Measurements from ENCODE around the gene ADGRF5.
"Not testable (repeated sequence)": the region's sequence is repeated elsewhere in the genome, so short reads cannot be mapped to it uniquely, and the experiment has no call there.

Gene ADGRF5

DNA sequence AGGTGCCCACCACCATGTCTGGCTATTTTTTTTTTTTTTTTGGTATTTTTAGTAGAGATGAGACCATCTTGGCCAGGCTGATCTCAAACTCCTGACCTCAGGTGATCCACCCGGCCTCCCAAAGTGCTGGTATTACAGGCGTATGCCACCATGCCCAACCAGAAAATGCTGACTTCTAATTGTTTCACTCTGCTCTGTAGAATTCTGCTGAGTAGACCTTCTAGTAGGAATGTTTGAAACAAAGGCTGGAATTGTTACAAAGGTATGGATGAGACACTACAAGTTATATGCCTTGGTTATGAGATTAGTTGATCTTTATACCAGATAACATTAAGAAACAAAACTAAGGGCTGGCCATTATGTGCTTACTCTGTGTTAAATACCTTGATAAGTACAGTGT lies 83.7 kb downstream of the ADGRF5 start:
- Histone ChIP-seq H2AFZ (ENCODE audit: low read depth) (no peak overlapping the region), H3K27ac (no peak overlapping the region), H3K4me2 (no peak overlapping the region), H3K4me3 (IDR thresholded peaks at IDR 0.05; ENCODE audit: insufficient read depth, low read depth, low read length) (no peak overlapping the region), H4K20me1 (ENCODE audit: insufficient read depth) (no peaks in the 10 kb centered on the region), H3K27me3 (ENCODE audit: insufficient read depth, low read depth) (no peaks in the 10 kb centered on the region), H3K4me1 (ENCODE audit: low read depth, poor library complexity, severe bottlenecking) (no peaks in the 10 kb centered on the region), H3K36me3 (ENCODE audit: insufficient read depth) (no peaks in the 10 kb centered on the region), H3K79me2 (ENCODE audit: insufficient read depth, low read depth) (no peaks in the 10 kb centered on the region), H3K9ac (no peak overlapping the region)
- no peak for TF ChIP-seq CTCF (conservative IDR thresholded peaks at IDR 0.05; ENCODE audit: low read depth, low read length)

GRCh38 chr6:46834991-46835390 lies 86.7 kb downstream of the ADGRF5 start:
- not testable (repeated sequence) for H2AFZ ChIP-seq (ENCODE audit: low read depth); H3K4me2 ChIP-seq; H3K27me3 ChIP-seq (ENCODE audit: insufficient read depth, low read depth); H3K9ac ChIP-seq; H3K27ac ChIP-seq; H3K4me3 ChIP-seq (IDR thresholded peaks at IDR 0.05; ENCODE audit: insufficient read depth, low read depth, low read length); H4K20me1 ChIP-seq (ENCODE audit: insufficient read depth); H3K36me3 ChIP-seq (ENCODE audit: insufficient read depth); H3K4me1 ChIP-seq (ENCODE audit: low read depth, poor library complexity, severe bottlenecking); H3K79me2 ChIP-seq (ENCODE audit: insufficient read depth, low read depth)

DNA sequence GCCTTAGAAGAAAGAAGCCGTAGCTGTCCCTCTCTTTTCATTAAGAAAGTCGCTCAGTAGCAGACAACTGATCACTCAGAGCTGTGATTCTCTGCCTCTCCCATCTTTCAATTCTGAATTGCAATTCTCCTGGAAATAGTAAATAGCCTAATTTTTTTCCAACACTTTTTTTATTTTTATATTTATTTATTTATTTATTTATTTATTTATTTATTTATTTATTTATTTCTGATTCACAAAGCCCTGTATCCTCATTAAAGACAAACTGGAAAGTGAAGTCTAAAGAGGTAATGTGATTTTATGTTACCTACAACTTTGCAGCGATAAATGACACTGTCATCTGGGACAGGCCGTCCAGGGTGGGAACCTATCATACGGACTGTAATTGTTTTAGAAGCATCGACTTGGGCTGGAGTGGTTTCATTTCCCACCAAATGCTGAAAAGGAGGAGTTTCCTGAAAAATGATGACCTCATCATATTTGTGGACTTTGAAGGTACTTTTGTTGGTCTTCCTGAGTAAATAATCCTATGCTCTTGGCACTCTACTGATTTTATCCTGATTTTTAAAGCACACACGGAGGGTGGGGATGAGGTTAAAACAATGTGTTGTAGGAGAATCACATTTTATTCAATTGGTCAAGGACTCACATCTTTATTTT lies 87.4 kb downstream of the ADGRF5 start:
- H3K27me3 ChIP-seq (ENCODE audit: insufficient read depth, low read depth); H3K4me2 ChIP-seq; H3K4me3 ChIP-seq (IDR thresholded peaks at IDR 0.05; ENCODE audit: insufficient read depth, low read depth, low read length); H3K9ac ChIP-seq; H3K27ac ChIP-seq; H3K36me3 ChIP-seq (ENCODE audit: insufficient read depth); H2AFZ ChIP-seq (ENCODE audit: low read depth); H3K4me1 ChIP-seq (ENCODE audit: low read depth, poor library complexity, severe bottlenecking); H4K20me1 ChIP-seq (ENCODE audit: insufficient read depth); H3K79me2 ChIP-seq (ENCODE audit: insufficient read depth, low read depth): not testable (repeated sequence)

- Histone ChIP-seq H3K4me1 (ENCODE audit: low read depth, poor library complexity, severe bottlenecking) (no peaks in the 10 kb centered on the region), H2AFZ (ENCODE audit: low read depth) (no peak overlapping the region), H3K36me3 (ENCODE audit: insufficient read depth) (no peaks in the 10 kb centered on the region), H3K9ac (no peak overlapping the region), H3K27ac (no peak overlapping the region), H4K20me1 (ENCODE audit: insufficient read depth) (no peaks in the 10 kb centered on the region), H3K27me3 (ENCODE audit: insufficient read depth, low read depth) (no peaks in the 10 kb centered on the region), H3K4me2 (no peak overlapping the region), H3K4me3 (IDR thresholded peaks at IDR 0.05; ENCODE audit: insufficient read depth, low read depth, low read length) (no peak overlapping the region), H3K79me2 (ENCODE audit: insufficient read depth, low read depth) (no peaks in the 10 kb centered on the region)
- no peak for TF ChIP-seq CTCF (conservative IDR thresholded peaks at IDR 0.05; ENCODE audit: low read depth, low read length)
Observed at GRCh38 chr6:46832816-46833215, 88.9 kb downstream of the ADGRF5 start.

GRCh38 chr6:46828939-46829338 lies 92.8 kb downstream of the ADGRF5 start:
- no peak for TF ChIP-seq CTCF (conservative IDR thresholded peaks at IDR 0.05; ENCODE audit: low read depth, low read length)
- no peaks in the 10 kb centered on the region for H3K4me1 ChIP-seq (ENCODE audit: low read depth, poor library complexity, severe bottlenecking)
- H3K27me3 ChIP-seq (ENCODE audit: insufficient read depth, low read depth), result no peaks in the 10 kb centered on the region
- no peak overlapping the region for H3K4me2 ChIP-seq
- H2AFZ ChIP-seq (ENCODE audit: low read depth), result no peak overlapping the region
- H3K27ac ChIP-seq, result no peak overlapping the region
- no peaks in the 10 kb centered on the region for H3K36me3 ChIP-seq (ENCODE audit: insufficient read depth)
- H3K9ac ChIP-seq, result no peak overlapping the region
- no peak overlapping the region for H3K4me3 ChIP-seq (IDR thresholded peaks at IDR 0.05; ENCODE audit: insufficient read depth, low read depth, low read length)
- no peaks in the 10 kb centered on the region for H3K79me2 ChIP-seq (ENCODE audit: insufficient read depth, low read depth)
- H4K20me1 ChIP-seq (ENCODE audit: insufficient read depth), result no peaks in the 10 kb centered on the region
